Measurements from ENCODE around the gene WDR73. TPM values are rescaled to one million over a fixed set of nuclear protein-coding genes. Genes with fewer than 3 reads are reported as not detected.

The WDR73 gene
- total RNA-seq, 1 experiment from 2014 or later, result 35.6 TPM

DNA sequence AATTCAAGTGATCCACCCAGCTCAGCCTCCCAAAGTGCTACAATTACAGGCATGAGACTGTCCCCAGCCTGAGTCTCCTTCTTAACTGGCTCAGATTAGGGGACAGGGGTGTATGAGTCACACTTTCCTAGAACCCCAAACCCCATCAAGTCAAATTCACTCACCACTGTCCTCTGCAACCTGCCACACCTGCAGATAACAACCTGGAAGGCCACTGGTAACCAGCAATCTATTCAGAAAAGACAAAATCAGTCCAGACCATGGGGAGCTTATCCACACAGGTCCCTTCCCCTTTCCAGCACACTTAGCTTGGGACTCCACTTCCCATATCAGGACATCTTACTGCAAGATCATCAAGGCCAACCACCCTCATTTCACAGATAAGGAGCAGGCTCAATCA is 6.4 kb downstream of the WDR73 start:
- H3K4me3 ChIP-seq (replicated peaks in 1 of 2; ENCODE audit: low read depth in 1 of 2, low read length in 2 of 2), result no peak overlapping the region
- peaks cover 2 to 16% of the 10 kb centered on the region in 2 experiments; a peak in 3 of 4 replicates for H3K4me1 ChIP-seq (ENCODE audit: control insufficient read depth in 1 of 2, insufficient read depth in 2 of 2, low read length in 2 of 2)
- no TSS peak for BruUV-seq (replicated peaks)
- no peak overlapping the region for H3K9ac ChIP-seq (ENCODE audit: low read length)
- H3K27ac ChIP-seq (ENCODE audit: low read depth, low read length), result no peak overlapping the region
- H3K4me2 ChIP-seq (ENCODE audit: low read length), result no peak overlapping the region
- H3K9me2 ChIP-seq (ENCODE audit: insufficient read depth), result no peaks in the 10 kb centered on the region
- ATAC-seq (no peak), DNase-seq (ENCODE audit: low read depth, low spot score) (no peak)
- H3K36me3 ChIP-seq (ENCODE audit: control insufficient read depth in 1 of 2, insufficient read depth in 2 of 2, low read length in 2 of 2), result peaks cover 63 to 73% of the 10 kb centered on the region in 2 experiments
- ChIA-PET CTCF (no interaction called here), POLR2A (no interaction called here), RAD21 (ENCODE audit: low non-redundant PET in 1 of 2, low total read pairs in 2 of 2, uncharacterized antibody in 2 of 2, unreplicated experiment in 2 of 2) (no interaction called here)
- intact Hi-C loops (cut with micrococcal nuclease), result no loop called here
- no peaks in the 10 kb centered on the region for H3K9me3 ChIP-seq (ENCODE audit: control insufficient read depth in 1 of 2, insufficient read depth in 1 of 2, low read depth in 1 of 2, low read length in 2 of 2)
- no peaks in the 10 kb centered on the region for H4K20me1 ChIP-seq (ENCODE audit: insufficient read depth)
- peaks cover 28% of the 10 kb centered on the region for H3K79me2 ChIP-seq (ENCODE audit: insufficient read depth, low read length)
- H3K27me3 ChIP-seq (ENCODE audit: insufficient read depth, low read length), result no peaks in the 10 kb centered on the region
- no peak overlapping the region for H2AFZ ChIP-seq (ENCODE audit: low read depth, low read length, poor library complexity, severe bottlenecking)
- TF ChIP-seq FOSL1 (IDR thresholded peaks at IDR 0.05; ENCODE audit: low read depth), result no peak
- TF ChIP-seq YY1 (IDR thresholded peaks at IDR 0.05; ENCODE audit: extremely low read depth, insufficient replicate concordance, low read depth, low read length), result no peak
- no peak for TF ChIP-seq POLR2A (IDR thresholded peaks at IDR 0.05; ENCODE audit: borderline replicate concordance, extremely low read depth, insufficient read depth, insufficient read length)
- no peak for TF ChIP-seq ZFX (IDR thresholded peaks at IDR 0.05)
- no peak for TF ChIP-seq CTCF (IDR thresholded peaks at IDR 0.05 in 2 of 3, conservative IDR thresholded peaks at IDR 0.05 in 1 of 3; ENCODE audit: borderline replicate concordance in 1 of 3, insufficient read depth in 1 of 3, low read depth in 2 of 3, low read length in 2 of 3)
- TF ChIP-seq TCF7L2 (IDR thresholded peaks at IDR 0.05; ENCODE audit: borderline replicate concordance, extremely low read depth, insufficient read depth, insufficient read length), result no peak
- no peak for TF ChIP-seq EZH2phosphoT487 (IDR thresholded peaks at IDR 0.05; ENCODE audit: borderline replicate concordance)
- TF ChIP-seq CEBPB (IDR thresholded peaks at IDR 0.05; ENCODE audit: low read depth), result no peak
- no peak for TF ChIP-seq ELF1 (IDR thresholded peaks at IDR 0.05; ENCODE audit: borderline replicate concordance, low read depth)
- no peak for TF ChIP-seq EGR1 (IDR thresholded peaks at IDR 0.05; ENCODE audit: low read depth)
- TF ChIP-seq SIN3A (IDR thresholded peaks at IDR 0.05; ENCODE audit: low read depth), result no peak
- TF ChIP-seq, protein P1, sequence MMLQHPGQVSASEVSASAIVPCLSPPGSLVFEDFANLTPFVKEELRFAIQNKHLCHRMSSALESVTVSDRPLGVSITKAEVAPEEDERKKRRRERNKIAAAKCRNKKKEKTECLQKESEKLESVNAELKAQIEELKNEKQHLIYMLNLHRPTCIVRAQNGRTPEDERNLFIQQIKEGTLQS (IDR thresholded peaks at IDR 0.05), result no peak
- no peak for TF ChIP-seq CBX3 (IDR thresholded peaks at IDR 0.05; ENCODE audit: low read depth)
- no peak for TF ChIP-seq SP1 (IDR thresholded peaks at IDR 0.05; ENCODE audit: low read depth)
- TF ChIP-seq JUND (IDR thresholded peaks at IDR 0.05), result no peak
- TF ChIP-seq MAX (IDR thresholded peaks at IDR 0.05), result no peak
- TF ChIP-seq ZBTB33 (IDR thresholded peaks at IDR 0.05; ENCODE audit: extremely low read depth, insufficient replicate concordance, low read length), result no peak
